GM19455 (cell line): ENCODE data around the gene SNAP25.

Experiments
- ATAC-seq: cut with Tn5 transposase; IDR thresholded peaks from one replicate; pipeline ENCODE4 v1.9.1; 2021; ENCODE audit not compliant: unreplicated experiment

The SNAP25 gene

DNA sequence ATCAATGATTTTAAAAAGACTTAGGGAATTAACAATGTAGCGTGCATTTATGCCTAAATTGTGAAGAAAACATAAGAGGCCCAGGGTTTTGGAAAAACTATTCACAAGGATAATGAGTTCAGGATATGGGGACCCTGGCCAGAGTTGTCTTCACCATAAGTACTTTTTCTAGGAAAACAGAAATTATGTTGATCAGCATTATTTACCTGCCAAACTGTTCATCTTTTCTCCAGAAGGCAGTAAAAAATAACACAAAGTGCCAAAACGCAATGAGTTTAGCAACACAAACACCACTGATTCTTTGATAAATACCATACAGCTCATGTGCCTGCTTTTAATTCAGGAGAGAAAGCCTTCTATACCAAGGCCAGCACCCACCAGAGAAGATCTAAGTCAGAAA lies 43.1 kb downstream of the SNAP25 start:
- no peak for ATAC-seq

DNA sequence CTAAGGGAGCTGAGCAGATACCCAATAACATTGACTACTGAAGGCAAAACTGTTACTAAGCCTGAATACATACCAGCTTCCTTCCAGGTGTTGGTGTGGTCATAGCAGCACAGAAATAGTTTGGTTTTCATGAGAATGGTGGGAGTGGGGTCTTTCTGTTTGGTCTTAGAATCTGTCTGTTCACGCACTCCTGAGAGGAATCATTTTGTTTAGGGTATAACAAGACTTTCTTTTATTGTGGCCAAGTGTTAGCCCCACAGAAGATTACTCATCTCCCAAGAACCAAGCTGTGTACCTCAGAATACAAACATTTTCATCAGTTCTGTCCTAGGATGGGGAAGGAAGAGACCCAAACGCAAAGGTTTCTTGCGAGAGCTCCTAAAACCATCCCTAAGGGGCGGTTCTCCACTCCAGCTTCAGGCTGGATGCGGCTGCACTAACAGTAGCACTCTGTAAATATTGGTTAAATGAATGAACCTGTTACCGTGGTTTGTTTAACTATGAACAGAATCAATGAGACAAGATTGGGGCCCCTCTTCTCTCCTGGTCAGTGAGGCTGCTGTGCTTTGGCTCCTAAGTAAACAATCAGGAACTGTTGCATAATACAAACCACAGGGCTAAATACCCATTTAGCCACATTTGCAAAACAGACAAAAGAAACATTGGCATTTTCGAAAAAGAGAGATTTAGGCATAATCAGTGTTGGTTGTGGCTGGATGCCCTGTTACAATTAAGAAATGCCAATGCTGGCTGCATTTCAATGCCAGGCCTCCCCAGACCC lies 44.9 kb downstream of the SNAP25 start:
- no peak for ATAC-seq

DNA sequence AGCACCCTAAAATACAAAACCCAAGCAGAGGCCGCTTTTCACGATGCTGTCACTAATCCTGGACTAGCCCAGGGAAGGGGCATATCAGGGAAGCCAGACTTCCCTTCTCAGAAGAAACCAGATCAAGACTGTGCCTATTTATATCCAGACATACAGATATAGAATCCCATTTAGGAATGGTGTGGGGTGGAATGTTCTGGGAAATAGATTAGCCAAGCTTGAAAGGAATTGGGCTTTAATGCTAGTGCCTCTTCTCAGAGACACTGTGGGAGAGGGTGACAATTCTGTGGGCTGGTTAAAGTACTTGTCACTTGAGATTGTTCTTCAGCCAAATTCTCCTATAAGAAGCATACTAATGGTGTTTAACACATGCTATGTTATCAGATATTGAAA lies 45.5 kb downstream of the SNAP25 start:
- no peak for ATAC-seq

DNA sequence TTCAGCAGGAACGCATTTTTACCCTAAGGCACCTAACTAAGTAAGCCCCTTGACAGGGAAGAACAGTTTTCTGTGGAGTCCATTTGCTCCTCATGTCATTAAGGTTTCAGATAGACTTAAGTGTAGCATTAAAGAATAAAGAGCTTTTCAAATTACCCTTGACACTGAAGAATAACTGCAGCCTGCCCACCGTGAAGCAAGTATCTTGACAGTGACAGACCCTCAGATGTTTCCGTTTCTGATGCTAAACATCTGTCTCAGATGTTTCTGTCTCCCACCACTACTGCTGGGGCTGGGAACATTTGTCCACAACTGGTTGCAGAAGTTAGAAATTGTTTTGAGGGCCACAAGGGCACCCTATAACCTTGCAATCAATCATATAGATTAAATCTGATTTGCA lies 50.0 kb downstream of the SNAP25 start:
- no peak for ATAC-seq

DNA sequence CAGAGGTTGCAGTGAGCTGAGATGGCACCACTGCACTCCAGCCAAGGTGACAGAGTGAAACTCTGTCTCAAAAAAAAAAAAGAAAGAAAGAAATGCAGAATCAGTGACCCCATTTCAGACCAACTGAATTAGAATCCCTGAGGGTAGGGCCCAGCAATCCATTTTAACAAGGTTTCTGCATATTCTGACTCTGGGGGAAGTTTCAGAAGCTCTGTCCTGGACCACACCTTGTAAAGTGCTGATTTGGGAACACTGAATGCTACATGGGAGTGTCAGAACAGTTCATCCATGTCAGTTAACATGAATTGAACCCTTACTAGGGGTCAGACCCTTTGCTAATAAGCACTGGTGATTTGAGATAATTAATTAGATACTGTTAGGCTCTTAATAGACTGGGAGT lies 52.0 kb downstream of the SNAP25 start:
- no peak for ATAC-seq

DNA sequence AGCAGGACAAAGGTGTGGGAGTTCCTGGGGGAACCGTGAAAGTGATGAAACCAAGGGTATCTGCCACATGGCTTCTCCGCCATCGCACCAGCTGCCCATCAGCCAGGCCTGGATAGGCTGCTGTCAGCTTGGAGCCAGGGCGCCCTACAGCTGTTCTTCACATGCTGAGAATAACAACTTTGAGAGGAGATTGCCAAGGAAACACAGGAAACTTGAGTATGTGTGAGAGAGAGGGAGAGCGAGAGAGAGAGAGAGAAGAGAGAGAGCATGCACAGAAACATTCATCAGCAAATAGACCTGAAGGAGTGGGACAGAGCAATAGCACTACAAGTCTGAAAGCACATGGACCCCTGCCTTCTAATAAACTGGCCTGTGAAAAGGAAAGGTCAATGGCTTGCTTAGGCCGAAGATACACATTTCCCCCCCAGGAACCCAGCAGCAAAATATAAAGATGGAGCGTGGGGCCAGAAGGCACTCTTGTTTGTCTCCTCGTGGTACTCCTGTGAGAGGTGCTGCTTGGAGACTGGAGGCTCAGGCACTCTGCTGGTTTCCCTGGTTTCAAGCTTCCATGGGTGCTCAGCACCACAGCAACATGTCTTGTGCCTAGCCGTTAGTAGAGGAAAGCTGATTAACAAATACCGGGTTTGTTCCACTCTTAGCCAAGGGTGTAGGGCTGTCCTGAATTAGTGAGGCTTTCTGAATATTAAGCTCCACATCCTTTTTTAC lies 53.0 kb downstream of the SNAP25 start:
- no peak for ATAC-seq

DNA sequence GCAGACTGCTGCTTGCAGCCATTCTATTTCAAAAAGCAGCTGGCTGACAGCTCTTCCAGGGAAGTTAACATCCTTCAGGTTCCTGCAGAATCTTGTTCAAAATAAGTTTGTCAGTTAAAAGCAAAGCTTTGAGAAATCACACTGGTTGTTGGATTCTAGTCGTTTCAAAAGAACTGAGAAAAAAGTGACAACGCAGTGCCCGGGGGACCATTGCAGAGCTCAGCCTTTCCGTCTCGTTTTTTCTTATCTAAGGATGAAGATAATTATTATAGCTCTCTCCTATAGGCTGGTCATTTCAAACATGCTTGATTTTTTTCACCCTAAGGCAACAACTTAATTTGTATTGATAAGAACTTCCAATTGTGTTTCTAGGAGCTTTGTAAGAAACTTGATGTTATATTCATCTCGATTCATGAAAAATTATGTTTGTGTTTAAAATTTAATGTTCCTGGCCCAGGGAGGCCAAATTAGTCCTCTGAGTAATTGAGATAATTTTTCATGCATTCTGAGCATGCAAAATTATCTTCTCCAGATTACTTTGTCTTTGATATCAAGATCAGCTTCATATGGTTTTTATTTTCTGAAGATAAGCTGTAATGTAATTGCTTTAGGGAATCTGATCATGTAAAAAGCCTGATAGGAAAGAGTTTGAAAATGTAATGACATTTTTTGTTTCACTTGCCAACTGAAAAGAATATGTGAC lies 58.4 kb downstream of the SNAP25 start:
- no peak for ATAC-seq

DNA sequence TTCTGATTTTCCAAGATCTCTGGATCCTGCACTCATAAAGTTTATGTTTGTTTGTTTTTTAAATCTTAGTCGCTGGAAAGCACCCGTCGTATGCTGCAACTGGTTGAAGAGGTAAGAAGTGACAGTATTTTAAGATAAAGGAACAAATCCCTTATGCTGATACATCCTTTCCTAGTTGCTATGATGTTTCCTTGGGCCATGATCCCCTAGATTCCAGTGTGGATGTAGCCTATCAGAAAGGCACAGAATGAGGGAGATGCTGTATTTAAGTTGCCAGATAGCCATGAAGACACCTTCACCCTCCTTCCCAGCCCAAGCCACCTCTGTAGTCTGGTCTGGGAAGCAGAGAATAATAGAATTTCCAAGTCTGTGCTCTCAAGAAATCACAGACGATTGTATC lies 59.0 kb downstream of the SNAP25 start:
- ATAC-seq: no peak

DNA sequence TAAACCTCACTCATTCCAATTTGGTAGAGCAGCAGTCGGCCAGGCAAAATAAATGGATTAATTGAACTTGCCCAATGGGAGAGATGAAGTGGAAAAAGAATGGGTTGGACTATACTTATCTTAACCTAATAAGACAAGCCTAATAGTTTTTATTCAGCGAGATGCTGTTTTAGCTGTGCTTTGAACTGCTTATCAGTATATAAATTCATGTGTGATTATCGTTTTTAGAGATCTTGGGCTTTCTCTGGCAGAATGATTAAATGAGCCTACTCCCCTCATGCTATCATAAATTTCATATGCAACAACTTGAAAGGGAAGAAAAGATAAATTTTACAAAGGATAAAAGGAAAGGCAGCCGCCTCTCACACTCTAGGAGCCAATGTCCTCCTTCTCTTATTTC lies 59.8 kb downstream of the SNAP25 start:
- ATAC-seq: no peak

DNA sequence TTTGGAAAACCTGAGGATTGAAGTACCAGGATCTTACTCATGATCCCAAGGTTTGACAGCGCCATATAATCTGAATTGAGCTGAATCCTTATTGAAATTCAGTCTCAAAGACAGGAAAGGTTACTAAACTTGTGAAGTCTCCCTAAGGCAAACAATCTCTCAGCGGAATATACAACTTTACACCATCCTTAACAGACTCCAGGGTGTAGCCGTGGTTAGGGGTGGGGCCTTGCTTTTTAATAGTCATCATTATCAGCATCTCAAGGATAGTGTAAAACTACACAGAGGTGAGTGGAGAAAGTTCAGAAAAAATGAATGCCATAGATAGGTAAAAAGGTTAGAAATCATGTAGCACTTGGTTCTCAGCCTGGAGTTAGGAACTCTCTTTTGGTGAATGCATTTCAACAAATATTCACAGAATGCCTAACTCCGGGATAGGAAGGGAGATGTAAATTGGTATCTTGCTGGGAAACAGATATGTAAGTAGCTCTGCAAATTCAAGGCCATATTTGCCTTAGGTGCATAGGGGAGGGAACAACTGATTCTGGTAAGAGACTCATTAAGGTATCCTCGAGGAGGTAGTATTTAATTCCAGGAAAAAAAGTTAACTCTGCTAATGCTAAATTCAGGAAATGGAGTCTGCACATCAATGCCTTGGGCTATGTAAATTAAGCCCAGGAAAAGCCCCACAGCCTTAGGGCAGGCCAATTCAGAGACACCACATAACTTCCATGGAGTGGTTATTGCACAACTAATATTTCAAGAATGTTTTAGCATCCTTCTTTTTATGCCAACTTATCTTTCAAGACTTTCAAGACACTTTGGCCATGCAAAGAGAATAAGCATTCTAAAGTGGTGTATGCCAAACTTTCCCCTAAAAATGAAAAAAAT lies 61.6 kb downstream of the SNAP25 start:
- ATAC-seq: no peak

DNA sequence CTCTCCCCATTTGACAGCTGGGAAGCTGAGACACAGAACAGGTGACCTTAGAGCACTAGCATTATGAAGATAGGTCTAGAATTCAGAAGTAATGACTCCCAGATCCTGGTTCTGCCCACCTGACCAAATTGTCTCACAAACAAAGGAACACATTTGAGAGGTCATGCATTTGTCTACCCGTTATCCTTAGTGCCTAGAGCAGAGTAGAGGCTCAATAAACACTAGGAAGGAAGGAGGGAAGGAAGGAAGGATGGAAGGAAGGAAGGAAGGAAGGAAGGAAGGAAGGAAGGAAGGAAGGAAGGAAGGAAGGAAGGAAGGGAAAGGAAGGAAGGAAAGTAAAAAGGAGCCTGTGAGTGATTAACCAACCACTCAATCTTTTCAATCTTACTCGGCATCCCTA lies 63.3 kb downstream of the SNAP25 start:
- no peak for ATAC-seq

DNA sequence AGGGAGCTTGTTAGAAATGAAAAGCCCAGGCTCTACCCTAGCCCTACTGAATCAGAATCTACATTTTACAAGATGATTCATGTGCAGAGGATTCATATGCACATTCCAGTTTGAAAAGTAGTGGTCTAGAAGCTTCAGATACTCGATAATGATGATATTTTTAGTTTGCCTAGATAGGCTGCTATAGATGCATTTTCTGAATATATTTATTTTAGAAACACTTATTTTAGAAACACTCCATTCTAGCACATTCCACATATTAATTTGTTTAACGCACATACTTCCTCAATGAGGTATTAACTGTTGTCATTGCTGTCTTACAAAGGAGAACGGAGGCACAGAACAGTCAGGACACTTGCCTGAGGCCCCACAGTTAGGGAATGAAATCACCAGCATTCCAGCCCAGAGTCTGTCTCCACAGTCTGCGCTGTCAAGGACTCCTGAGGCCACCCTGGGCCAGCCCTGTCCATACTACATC lies 64.4 kb downstream of the SNAP25 start:
- no peak for ATAC-seq

DNA sequence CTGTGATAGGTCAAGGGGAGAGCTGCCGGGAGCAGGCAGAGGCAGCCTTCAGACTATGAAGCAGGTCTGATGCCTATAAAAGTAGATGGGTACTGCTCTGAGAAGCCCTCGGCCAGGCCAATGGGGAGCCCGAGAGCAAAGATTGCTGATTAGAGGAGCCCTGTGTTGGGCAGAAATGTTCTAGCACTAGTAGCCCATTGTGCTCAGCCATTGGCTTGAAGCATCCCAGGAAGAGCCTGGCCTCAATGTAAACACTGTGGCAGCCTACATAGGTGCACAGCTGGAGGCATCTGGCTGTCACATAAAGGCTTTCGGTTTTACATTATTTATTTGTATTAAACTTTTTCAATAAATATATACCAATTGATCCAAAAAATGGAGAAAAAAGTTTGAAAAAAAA lies 67.7 kb downstream of the SNAP25 start:
- no peak for ATAC-seq

DNA sequence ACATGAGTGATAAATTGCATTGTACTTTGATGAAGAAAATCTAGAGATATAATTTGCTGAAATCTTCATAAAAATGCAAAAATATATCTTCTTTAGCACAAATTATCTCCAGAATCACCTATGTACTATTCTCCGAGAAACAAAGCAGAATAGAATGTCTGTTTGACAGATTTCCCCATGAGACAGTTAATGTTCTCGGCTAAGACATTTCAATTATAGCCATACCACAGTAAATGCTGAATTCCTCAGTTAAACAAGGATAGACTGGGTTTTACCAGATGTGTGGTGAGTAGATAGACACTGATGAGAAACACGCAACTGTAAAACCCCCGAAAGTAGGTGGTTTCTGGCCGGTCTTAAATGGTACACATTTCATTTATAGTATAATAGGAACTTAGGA lies 69.8 kb downstream of the SNAP25 start:
- no peak for ATAC-seq

DNA sequence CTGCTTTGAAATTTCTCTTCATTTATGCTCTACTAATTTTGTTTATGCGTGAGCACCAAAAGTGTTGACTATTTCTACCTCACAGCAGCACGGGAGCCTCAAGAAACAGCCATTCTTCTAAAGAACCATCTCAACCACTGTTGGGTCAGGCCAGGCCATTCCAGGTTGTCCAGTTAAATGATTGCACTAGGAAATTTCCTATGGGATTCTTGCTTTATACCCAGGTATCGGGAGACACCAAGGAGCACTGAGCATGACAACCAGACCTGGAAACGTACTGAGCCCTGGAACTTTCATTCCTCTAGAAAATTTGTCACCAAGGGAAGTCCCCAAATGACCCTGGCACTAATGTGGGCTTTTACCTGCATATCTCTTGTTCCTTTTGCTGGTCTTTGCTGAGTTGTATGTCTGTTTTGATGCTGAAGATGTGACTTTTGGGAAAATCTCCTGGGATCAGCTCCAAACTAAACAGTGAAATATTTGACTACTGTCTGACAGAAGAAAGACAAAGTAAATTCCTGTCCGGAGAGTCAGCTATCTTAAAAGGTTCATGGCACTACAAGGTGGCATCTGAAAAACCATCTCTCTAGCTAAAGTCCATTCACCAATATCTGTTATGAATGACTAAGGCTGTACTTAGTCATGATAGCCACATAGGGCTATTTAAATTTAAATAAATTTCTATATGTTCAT lies 70.5 kb downstream of the SNAP25 start:
- no peak for ATAC-seq

DNA sequence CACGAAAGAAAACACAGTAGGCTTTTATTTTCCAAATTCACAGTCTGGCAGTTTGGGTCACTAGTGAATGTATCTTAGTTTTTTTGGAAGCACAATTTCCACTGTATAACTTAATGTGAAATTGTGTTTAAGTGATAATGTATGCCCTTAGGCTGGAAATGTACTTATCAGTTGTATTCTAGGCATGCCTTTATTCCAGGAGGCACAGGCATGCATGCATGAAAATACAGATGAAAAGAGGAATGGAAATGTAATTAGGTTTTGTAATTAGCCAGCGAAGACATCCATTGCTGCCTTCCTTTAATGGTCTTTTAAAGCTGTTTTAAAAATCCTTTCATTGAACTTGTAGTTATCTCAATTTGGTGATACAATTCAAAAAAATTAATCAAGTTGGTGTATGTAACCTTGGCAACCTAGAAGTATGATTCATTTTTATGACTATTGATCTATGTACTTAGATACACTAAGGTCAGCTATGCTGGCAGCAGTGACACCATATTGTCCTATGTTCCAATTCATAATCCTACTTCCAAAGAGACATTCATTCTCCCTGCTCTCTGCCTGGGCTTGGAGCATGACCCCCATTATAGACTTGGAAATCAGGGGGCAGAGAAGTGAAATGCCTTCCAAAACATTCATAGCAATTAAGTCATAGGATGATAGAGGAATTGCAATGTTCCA lies 73.1 kb downstream of the SNAP25 start:
- no peak for ATAC-seq

DNA sequence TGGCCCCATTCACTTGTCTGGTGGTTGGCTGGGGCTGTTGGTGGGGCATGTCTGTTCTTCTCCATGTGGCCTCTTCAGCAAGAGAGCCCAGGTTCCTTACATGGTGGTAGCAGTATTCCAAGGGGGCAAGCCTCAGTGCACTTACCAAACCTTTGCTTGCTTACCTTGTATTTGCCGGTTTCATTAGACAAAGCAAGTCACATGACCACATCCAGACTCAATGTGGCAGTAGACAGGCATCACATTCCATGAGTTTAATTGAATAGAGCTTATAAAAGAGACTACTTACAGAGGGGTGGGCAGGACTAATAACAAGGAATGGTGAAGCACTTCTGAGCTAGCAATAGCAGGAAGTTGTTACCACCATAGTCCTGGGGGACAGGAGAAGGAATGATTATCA lies 78.6 kb downstream of the SNAP25 start:
- ATAC-seq: no peak

DNA sequence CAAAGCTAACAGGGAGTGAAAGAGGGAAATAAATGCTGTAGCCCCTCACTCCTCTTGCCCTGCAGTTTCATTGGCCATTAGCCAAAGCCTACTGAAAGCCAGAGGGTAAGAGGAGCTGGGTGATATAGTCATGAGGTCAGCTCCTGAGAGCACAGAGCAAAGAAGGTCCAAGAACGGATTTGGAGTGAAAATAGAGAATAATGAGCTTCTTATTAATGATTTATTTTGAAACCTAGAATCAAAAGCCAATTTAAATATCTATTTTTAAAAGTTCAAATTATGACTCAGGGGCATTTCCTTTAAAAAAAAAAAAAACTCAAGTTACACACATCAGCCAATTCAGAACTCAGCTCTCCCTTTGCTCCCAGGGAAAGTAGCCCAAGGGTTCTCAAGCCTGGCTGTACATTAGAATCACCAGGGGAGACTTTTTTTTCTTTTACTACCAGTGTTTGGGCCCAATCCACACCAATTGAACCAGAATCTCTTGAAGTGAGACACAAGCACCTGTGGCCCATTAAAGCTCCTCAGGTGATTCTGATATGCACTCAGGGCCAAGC lies 79.1 kb downstream of the SNAP25 start:
- ATAC-seq: no peak
